Measurements from ENCODE around the gene SMYD3. TPM values are rescaled to one million over a fixed set of nuclear protein-coding genes. Genes with fewer than 3 reads are reported as not detected.
"Not testable (repeated sequence)": the region's sequence is repeated elsewhere in the genome, so short reads cannot be mapped to it uniquely, and the experiment has no call there.

SMYD3 gene
- total RNA-seq, 1 experiment from 2014 or later = 29.6 TPM

- H3K27ac ChIP-seq = no peak overlapping the region
- H3K27me3 ChIP-seq (ENCODE audit: insufficient read depth, low read depth) = no peaks in the 10 kb centered on the region
- DNase-seq = no peak
- H3K4me3 ChIP-seq = no peak overlapping the region
- intact Hi-C loops (cut with micrococcal nuclease; ENCODE audit: unreplicated experiment) = no loop called here
- no TSS peak for BruUV-seq (replicated peaks)
- ChIA-PET POLR2A (ENCODE audit: unreplicated experiment) (no interaction called here), CTCF (no interaction called here)
- no peaks in the 10 kb centered on the region for H3K79me2 ChIP-seq (ENCODE audit: low read depth)
- no peaks in the 10 kb centered on the region for H4K20me1 ChIP-seq (ENCODE audit: insufficient read depth)
- no peaks in the 10 kb centered on the region for H3K9me2 ChIP-seq (ENCODE audit: insufficient read depth)
- H2AFZ ChIP-seq = no peak overlapping the region
- no peak overlapping the region for H3K4me2 ChIP-seq
- no peaks in the 10 kb centered on the region for H3K36me3 ChIP-seq (ENCODE audit: low read depth)
- no peaks in the 10 kb centered on the region for H3K9me3 ChIP-seq (ENCODE audit: insufficient read depth, low read depth)
- H3F3A ChIP-seq (ENCODE audit: insufficient read depth, low read depth) = no peaks in the 10 kb centered on the region
- no peak for TF ChIP-seq EZH2 (IDR thresholded peaks at IDR 0.05; ENCODE audit: low read depth)
- no peak for TF ChIP-seq CTCF (conservative IDR thresholded peaks at IDR 0.05)
- H3K4me1 ChIP-seq (replicated peaks; ENCODE audit: insufficient read depth) = no peaks in the 10 kb centered on the region
Measured at GRCh38 chr1:246332078-246332477, 175.0 kb downstream of the SMYD3 start.

- H3K27ac ChIP-seq = no peak overlapping the region
- ChIA-PET CTCF (no interaction called here), POLR2A (ENCODE audit: unreplicated experiment) (no interaction called here)
- no peaks in the 10 kb centered on the region for H3K4me1 ChIP-seq (replicated peaks; ENCODE audit: insufficient read depth)
- no TSS peak for BruUV-seq (replicated peaks)
- no peaks in the 10 kb centered on the region for H3K9me2 ChIP-seq (ENCODE audit: insufficient read depth)
- H3K9me3 ChIP-seq (ENCODE audit: insufficient read depth, low read depth) = no peaks in the 10 kb centered on the region
- H3F3A ChIP-seq (ENCODE audit: insufficient read depth, low read depth) = no peaks in the 10 kb centered on the region
- H3K27me3 ChIP-seq (ENCODE audit: insufficient read depth, low read depth) = no peaks in the 10 kb centered on the region
- H3K36me3 ChIP-seq (ENCODE audit: low read depth) = no peaks in the 10 kb centered on the region
- no peak for DNase-seq
- TF ChIP-seq EZH2 (IDR thresholded peaks at IDR 0.05; ENCODE audit: low read depth) (no peak), CTCF (conservative IDR thresholded peaks at IDR 0.05) (no peak)
- H3K79me2 ChIP-seq (ENCODE audit: low read depth) = no peaks in the 10 kb centered on the region
- no peaks in the 10 kb centered on the region for H4K20me1 ChIP-seq (ENCODE audit: insufficient read depth)
- intact Hi-C loops (cut with micrococcal nuclease; ENCODE audit: unreplicated experiment) = no loop called here
- no peak overlapping the region for H2AFZ ChIP-seq
- no peak overlapping the region for H3K4me3 ChIP-seq
- no peak overlapping the region for H3K4me2 ChIP-seq
Measured at GRCh38 chr1:246329900-246330299, 177.2 kb downstream of the SMYD3 start.

- H3K79me2 ChIP-seq (ENCODE audit: low read depth); H3K4me1 ChIP-seq (replicated peaks; ENCODE audit: insufficient read depth); H3K4me2 ChIP-seq; H3K4me3 ChIP-seq; CTCF ChIA-PET; H3K9me2 ChIP-seq (ENCODE audit: insufficient read depth); H3K36me3 ChIP-seq (ENCODE audit: low read depth); H3K27ac ChIP-seq; H2AFZ ChIP-seq; H4K20me1 ChIP-seq (ENCODE audit: insufficient read depth); BruUV-seq (replicated peaks); H3K27me3 ChIP-seq (ENCODE audit: insufficient read depth, low read depth); POLR2A ChIA-PET (ENCODE audit: unreplicated experiment); intact Hi-C loops (cut with micrococcal nuclease; ENCODE audit: unreplicated experiment); DNase-seq; H3F3A ChIP-seq (ENCODE audit: insufficient read depth, low read depth); H3K9me3 ChIP-seq (ENCODE audit: insufficient read depth, low read depth): not testable (repeated sequence)
Measured at GRCh38 chr1:246329292-246329691, 177.8 kb downstream of the SMYD3 start.

- no peaks in the 10 kb centered on the region for H3K79me2 ChIP-seq (ENCODE audit: low read depth)
Measured at GRCh38 chr1:246324711-246325110, 182.4 kb downstream of the SMYD3 start.

GRCh38 chr1:246324033-246324432 is 183.0 kb downstream of the SMYD3 start:
- H3K27me3 ChIP-seq (ENCODE audit: insufficient read depth, low read depth); DNase-seq; H3K27ac ChIP-seq; H3K79me2 ChIP-seq (ENCODE audit: low read depth); H3K4me2 ChIP-seq; BruUV-seq (replicated peaks); H2AFZ ChIP-seq; H3F3A ChIP-seq (ENCODE audit: insufficient read depth, low read depth); intact Hi-C loops (cut with micrococcal nuclease; ENCODE audit: unreplicated experiment); H3K4me3 ChIP-seq; POLR2A ChIA-PET (ENCODE audit: unreplicated experiment); H4K20me1 ChIP-seq (ENCODE audit: insufficient read depth); H3K9me2 ChIP-seq (ENCODE audit: insufficient read depth); CTCF ChIA-PET; H3K9me3 ChIP-seq (ENCODE audit: insufficient read depth, low read depth); H3K4me1 ChIP-seq (replicated peaks; ENCODE audit: insufficient read depth); H3K36me3 ChIP-seq (ENCODE audit: low read depth): not testable (repeated sequence)

More at GRCh38 chr1:246324711-246325110, 182.4 kb downstream of the SMYD3 start:
- ChIA-PET CTCF (no interaction called here), POLR2A (ENCODE audit: unreplicated experiment) (no interaction called here)
- DNase-seq = no peak
- no TSS peak for BruUV-seq (replicated peaks)
- Histone ChIP-seq H3K4me1 (replicated peaks; ENCODE audit: insufficient read depth) (no peaks in the 10 kb centered on the region), H3K4me2 (no peak overlapping the region), H3F3A (ENCODE audit: insufficient read depth, low read depth) (no peaks in the 10 kb centered on the region), H3K9me2 (ENCODE audit: insufficient read depth) (no peaks in the 10 kb centered on the region), H3K9me3 (ENCODE audit: insufficient read depth, low read depth) (no peaks in the 10 kb centered on the region), H3K27ac (no peak overlapping the region), H4K20me1 (ENCODE audit: insufficient read depth) (no peaks in the 10 kb centered on the region), H3K27me3 (ENCODE audit: insufficient read depth, low read depth) (no peaks in the 10 kb centered on the region), H3K36me3 (ENCODE audit: low read depth) (no peaks in the 10 kb centered on the region), H2AFZ (no peak overlapping the region), H3K4me3 (no peak overlapping the region)
- intact Hi-C loops (cut with micrococcal nuclease; ENCODE audit: unreplicated experiment) = no loop called here
- no peak for TF ChIP-seq EZH2 (IDR thresholded peaks at IDR 0.05; ENCODE audit: low read depth)
- no peak for TF ChIP-seq CTCF (conservative IDR thresholded peaks at IDR 0.05)
